ENCODE data around the gene FAM3C. TPM values are rescaled to one million over a fixed set of nuclear protein-coding genes. Genes with fewer than 3 reads are reported as not detected.

FAM3C gene
- total and polyA plus RNA-seq, 2 of the 4 experiments (the other 2 are of a cell fraction): 11.5 to 45.8 TPM

GRCh38 chr7:121390617-121391016 lies 5.5 kb downstream of the FAM3C start:
- Histone ChIP-seq H3K14ac (replicated peaks; ENCODE audit: low read depth, low read length) (no peak overlapping the region), H2BK120ac (ENCODE audit: low read depth, low read length) (no peak overlapping the region), H4K5ac (ENCODE audit: low read depth, low read length) (no peak overlapping the region), H3K18ac (ENCODE audit: low read depth, low read length) (no peak overlapping the region), H4K8ac (ENCODE audit: low read depth in 2 of 2, low read length in 2 of 2) (no peak overlapping the region), H4K91ac (ENCODE audit: insufficient read depth, low read depth, low read length) (no peak overlapping the region), H3K9ac (ENCODE audit: low read depth, low read length) (no peak overlapping the region), H3K9me1 (ENCODE audit: insufficient read depth, low read length) (no peaks in the 10 kb centered on the region), H4K20me1 (ENCODE audit: insufficient read depth, low read length) (peaks cover 21% of the 10 kb centered on the region), H2BK20ac (ENCODE audit: low read depth, low read length) (no peak overlapping the region), H3K23ac (ENCODE audit: low read depth, low read length) (no peak overlapping the region), H2BK15ac (ENCODE audit: low read depth, low read length) (no peak overlapping the region), H2AFZ (replicated peaks; ENCODE audit: low read length, poor library complexity) (no peak overlapping the region), H3K4me2 (ENCODE audit: low read depth, low read length) (no peak overlapping the region), H3K36me3 (ENCODE audit: control insufficient read depth, insufficient read depth, low read length) (peaks cover 3% of the 10 kb centered on the region), H3K4ac (ENCODE audit: low read depth, low read length) (no peak overlapping the region), H2AK9ac (replicated peaks; ENCODE audit: low read depth, low read length, poor library complexity) (no peak overlapping the region), H3K79me1 (ENCODE audit: low read depth in 1 of 2, low read length in 2 of 2) (peaks cover 33 to 59% of the 10 kb centered on the region in 2 experiments), H2AK5ac (ENCODE audit: low read depth, low read length) (no peak overlapping the region), H3K56ac (ENCODE audit: extremely low read depth, insufficient read depth, low read length) (no peak overlapping the region), H3K4me3 (ENCODE audit: insufficient read depth, low read depth, low read length) (no peak overlapping the region), H3K9me3 (ENCODE audit: control insufficient read depth, insufficient read depth, low read length) (no peaks in the 10 kb centered on the region), H3K4me1 (ENCODE audit: control insufficient read depth, insufficient read depth, low read length) (no peaks in the 10 kb centered on the region), H2BK5ac (ENCODE audit: low read depth, low read length, poor library complexity, severe bottlenecking) (no peak overlapping the region), H3K27me3 (ENCODE audit: control insufficient read depth, insufficient read depth, low read length) (no peaks in the 10 kb centered on the region), H3K27ac (ENCODE audit: insufficient read depth, low read length) (no peak overlapping the region)
- in situ Hi-C loops (cut with MboI; ENCODE audit: low sequenced_read_pairs) (no loop called here), intact Hi-C loops (cut with micrococcal nuclease) (no loop called here), dilution Hi-C loops (cut with HindIII; ENCODE audit: low sequenced_read_pairs, unreplicated experiment) (no loop called here)
- ChIA-PET POLR2A (ENCODE audit: unreplicated experiment) (no interaction called here), CTCF (no interaction called here)
- no CpG with 5 or more reads among the region's 2 CpGs for WGBS, 2 experiments (ENCODE audit: extremely low coverage in 2 of 2, insufficient read length in 1 of 2)
- ATAC-seq (ENCODE audit: low read depth): no peak
- DNase-seq: no peak
- BruUV-seq (replicated peaks): no TSS peak
- TF ChIP-seq MAZ (IDR thresholded peaks at IDR 0.05; ENCODE audit: borderline replicate concordance, low read depth, low read length): no peak

Measured in IMR-90 (cell line).